Astrocyte (in vitro differentiated cells and primary cell): Measurements from ENCODE around the gene AUTS2. TPM values are rescaled to one million over a fixed set of nuclear protein-coding genes. Genes with fewer than 3 reads are reported as not detected.

Experiments
- DNase-seq: peaks from one replicate; pipeline ENCODE4 v3.0.0-alpha.2; 2010; ENCODE audit warnings: low read depth
- FAIRE-seq: peaks from 2 replicates; lab custom pipeline; 2011; peaks lifted over from hg19 to GRCh38; lab: Jason Lieb, UNC
- H2AFZ ChIP-seq: 2 replicates; pipeline ENCODE4 v1.6.0; 2012; ENCODE audit warnings: low read depth, low read length, inconsistent platforms
- H3K27ac ChIP-seq: 2 replicates; pipeline ENCODE4 v1.5.1; 2011; ENCODE audit warnings: low read depth, low read length, inconsistent platforms
- H3K27me3 ChIP-seq: 2 replicates; pipeline ENCODE4 v1.6.0; 2011; ENCODE audit warnings: low read length, inconsistent platforms; ENCODE audit not compliant: insufficient read depth
- H3K36me3 ChIP-seq: 2 replicates; pipeline ENCODE4 v1.5.1; 2011; ENCODE audit warnings: low read length, inconsistent platforms; ENCODE audit not compliant: insufficient read depth
- H3K4me1 ChIP-seq: 2 replicates; pipeline ENCODE4 v1.5.1; 2011; ENCODE audit warnings: low read length, inconsistent platforms; ENCODE audit not compliant: insufficient read depth
- H3K4me2 ChIP-seq: 2 replicates; pipeline ENCODE4 v1.6.0; 2012; ENCODE audit warnings: low read length, inconsistent platforms
- H3K4me3 ChIP-seq: 2 replicates; pipeline ENCODE4 v1.5.1; 2011; ENCODE audit warnings: low read depth, mild to moderate bottlenecking, low read length, inconsistent platforms; ENCODE audit not compliant: insufficient read depth
- H3K79me2 ChIP-seq: 2 replicates; pipeline ENCODE4 v1.6.0; 2012; ENCODE audit warnings: mild to moderate bottlenecking, low read length, inconsistent platforms; ENCODE audit not compliant: insufficient read depth
- H3K9ac ChIP-seq: 2 replicates; pipeline ENCODE4 v1.6.0; 2012; ENCODE audit warnings: mild to moderate bottlenecking, low read length, inconsistent platforms
- H3K9me3 ChIP-seq: 2 replicates; pipeline ENCODE4 v1.5.1; 2012; ENCODE audit warnings: low read depth, mild to moderate bottlenecking, low read length, inconsistent platforms; ENCODE audit not compliant: insufficient read depth
- H4K20me1 ChIP-seq: 2 replicates; pipeline ENCODE4 v1.6.0; 2012; ENCODE audit warnings: low read length, inconsistent platforms; ENCODE audit not compliant: insufficient read depth
- H3K27ac Mint-ChIP-seq: one replicate; pipeline ENCODE4 v1.8.0; 2021; ENCODE audit warnings: mild to moderate bottlenecking, mixed read lengths; ENCODE audit not compliant: unreplicated experiment
- H3K27me3 Mint-ChIP-seq: one replicate; pipeline ENCODE4 v1.8.0; 2021; ENCODE audit warnings: low read depth, mixed read lengths; ENCODE audit not compliant: unreplicated experiment
- H3K36me3 Mint-ChIP-seq: one replicate; pipeline ENCODE4 v1.8.0; 2021; ENCODE audit warnings: low read depth, mixed read lengths; ENCODE audit not compliant: unreplicated experiment
- H3K4me1 Mint-ChIP-seq: one replicate; pipeline ENCODE4 v1.8.0; 2021; ENCODE audit warnings: low read depth, mixed read lengths; ENCODE audit not compliant: unreplicated experiment
- H3K4me3 Mint-ChIP-seq: one replicate; pipeline ENCODE4 v1.8.0; 2021; ENCODE audit warnings: mild to moderate bottlenecking, moderate library complexity, mixed read lengths; ENCODE audit not compliant: unreplicated experiment
- H3K9me3 Mint-ChIP-seq: one replicate; pipeline ENCODE4 v1.8.0; 2021; ENCODE audit warnings: mild to moderate bottlenecking, mixed read lengths; ENCODE audit not compliant: unreplicated experiment
- CTCF ChIP-seq: IDR thresholded peaks from 2 replicates; pipeline ENCODE4 v1.5.1; 2011; ENCODE audit warnings: low read depth, mild to moderate bottlenecking, inconsistent platforms, low read length, moderate library complexity; ENCODE audit not compliant: insufficient read depth
- EZH2 ChIP-seq: IDR thresholded peaks from 2 replicates; pipeline ENCODE4 v1.6.1; 2012; ENCODE audit warnings: mild to moderate bottlenecking, low read length, inconsistent platforms; ENCODE audit not compliant: insufficient read depth
- total RNA-seq: library from RNA; stranded (reverse); gene quantifications from 2 replicates; pipeline ENCODE4 v1.2.1, GENCODE V29; 2021

The AUTS2 gene
- total RNA-seq, 1 donor from 2014 or later = 73.2 TPM

- no peak for FAIRE-seq
- H3K36me3 ChIP-seq = no peaks in the 10 kb centered on the region
- no peaks in the 10 kb centered on the region for H3K9me3 ChIP-seq
- Mint-ChIP-seq H3K36me3 (no peaks in the 10 kb centered on the region), H3K9me3 (no peaks in the 10 kb centered on the region), H3K27ac (no peak overlapping the region), H3K27me3 (no peaks in the 10 kb centered on the region), H3K4me1 (peaks cover 36% of the 10 kb centered on the region), H3K4me3 (peak overlapping the region; percentile 18)
- no peak overlapping the region for H3K4me2 ChIP-seq
- peaks cover 15% of the 10 kb centered on the region for H3K4me1 ChIP-seq
- H3K27me3 ChIP-seq = no peaks in the 10 kb centered on the region
- H3K79me2 ChIP-seq = no peaks in the 10 kb centered on the region
- H2AFZ ChIP-seq = no peak overlapping the region
- no peak overlapping the region for H3K9ac ChIP-seq
- H3K4me3 ChIP-seq = no peak overlapping the region
- no peak for DNase-seq
- H4K20me1 ChIP-seq = no peaks in the 10 kb centered on the region
- H3K27ac ChIP-seq = no peak overlapping the region
- TF ChIP-seq EZH2 (no peak), CTCF (no peak)
Measured at GRCh38 chr7:70681469-70682350, 1083.4 kb downstream of the AUTS2 start.

DNA sequence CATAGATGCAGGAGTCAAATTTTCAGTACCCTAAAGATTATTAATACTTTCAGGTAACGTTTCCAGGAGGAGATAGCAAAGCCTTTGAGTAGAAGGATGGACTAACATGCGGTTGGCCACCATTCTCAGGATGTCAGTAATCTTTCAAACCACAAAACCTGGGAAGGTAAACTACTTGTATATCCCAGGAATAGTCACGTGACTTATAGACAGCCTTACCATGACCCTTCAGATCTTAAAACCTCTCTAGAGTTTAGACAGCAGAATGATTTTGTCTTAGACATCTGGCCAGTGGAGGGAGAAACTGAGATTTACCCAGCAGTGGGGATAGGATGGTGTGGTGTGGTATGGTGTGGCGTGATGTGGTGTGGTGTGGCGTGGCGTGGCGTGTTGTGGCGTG, 1085.9 kb downstream of the AUTS2 start:
- H3K9me3 ChIP-seq = no peaks in the 10 kb centered on the region

More for the DNA sequence above, 1085.9 kb downstream of the AUTS2 start:
- H3K4me3 ChIP-seq = no peak overlapping the region
- TF ChIP-seq CTCF = no peak
- no peak for TF ChIP-seq EZH2
- H3K27ac ChIP-seq = no peak overlapping the region
- Mint-ChIP-seq H3K9me3 (no peaks in the 10 kb centered on the region), H3K4me3 (no peak overlapping the region), H3K27me3 (no peaks in the 10 kb centered on the region), H3K27ac (no peak overlapping the region), H3K4me1 (peaks cover 20% of the 10 kb centered on the region), H3K36me3 (no peaks in the 10 kb centered on the region)
- H3K36me3 ChIP-seq = no peaks in the 10 kb centered on the region
- no peaks in the 10 kb centered on the region for H3K79me2 ChIP-seq
- no peaks in the 10 kb centered on the region for H4K20me1 ChIP-seq
- DNase-seq (no peak), FAIRE-seq (no peak)
- no peak overlapping the region for H3K4me2 ChIP-seq
- H3K27me3 ChIP-seq = no peaks in the 10 kb centered on the region
- H3K9ac ChIP-seq = no peak overlapping the region
- H3K4me1 ChIP-seq = peaks cover 5% of the 10 kb centered on the region
- H2AFZ ChIP-seq = no peak overlapping the region
